H1 (cell line): ENCODE results near the gene PXMP4. TPM values are rescaled to one million over a fixed set of nuclear protein-coding genes. Genes with fewer than 3 reads are reported as not detected.

Experiments
- ASH2L ChIP-seq: fragments of 200-600, 300-600 bp; sonication (generic); IDR thresholded peaks from one replicate; pipeline ENCODE4 v1.7.1; 2017; ENCODE audit warnings: low read length
- BRCA1 ChIP-seq: IDR thresholded peaks from 2 replicates; pipeline ENCODE4 v1.6.1; 2012; ENCODE audit warnings: low read depth, low read length, improper control_type of control experiment
- POLR2A ChIP-seq, 2 experiments: IDR thresholded peaks; 1 replicate in 1 of 2; 2 replicates in 1 of 2; pipeline ENCODE4 v1.6.1; 2011; ENCODE audit warnings: low read depth in 2 of 2, low read length in 2 of 2, mild to moderate bottlenecking in 2 of 2; ENCODE audit errors: control extremely low read depth in 1 of 2
- SP4 ChIP-seq: IDR thresholded peaks from 2 replicates; pipeline ENCODE4 v1.6.1; 2012; ENCODE audit warnings: low read length, inconsistent platforms
- YY1 ChIP-seq: IDR thresholded peaks from 2 replicates; pipeline ENCODE4 v1.6.1; 2011; ENCODE audit warnings: low read depth, mild to moderate bottlenecking, low read length
- ZNF274 ChIP-seq: IDR thresholded peaks from 2 replicates; pipeline ENCODE4 v1.7.0; 2012; ENCODE audit warnings: low read length, borderline replicate concordance; ENCODE audit errors: extremely low read depth
- polyA plus RNA-seq, 7 experiments: library from polyadenylated mRNA; depleted of rRNA in 3 of 7; stranded (reverse) in 5 of 7; unstranded in 2 of 7; fragments of >200 nt in 5 of 7; fragments of 200-250 nt in 2 of 7; gene quantifications; 1 replicate in 5 of 7; 2 replicates in 1 of 7; 4 replicates in 1 of 7; pipeline versions ENCODE4 v1.2.1 to v1.2.3, GENCODE V29; 2011 to 2013; ENCODE audit warnings: missing spikeins in 2 of 7, mixed read lengths in 2 of 7
- total RNA-seq: library from RNA; stranded (reverse); fragmentation: NEBNext Ultra II Directional; extraction: Animal tissue kit (Norgen Biotek cat#: 25700); gene quantifications from 2 replicates; pipeline ENCODE4 v1.2.1, GENCODE V29; 2021
- TF ChIP-seq, protein P1 (sequence below): IDR thresholded peaks from 2 replicates; pipeline ENCODE4 v1.6.1; 2012; ENCODE audit warnings: low read length, inconsistent platforms
- TF ChIP-seq, protein P2 (sequence below): IDR thresholded peaks from 2 replicates; pipeline ENCODE4 v1.6.1; 2012; ENCODE audit warnings: inconsistent platforms

Gene PXMP4
- total and polyA plus RNA-seq, 2 of the 8 experiments (the other 6 are each of a cell fraction or from before 2014, with no cell fraction given), result 3.3 to 3.4 TPM

DNA sequence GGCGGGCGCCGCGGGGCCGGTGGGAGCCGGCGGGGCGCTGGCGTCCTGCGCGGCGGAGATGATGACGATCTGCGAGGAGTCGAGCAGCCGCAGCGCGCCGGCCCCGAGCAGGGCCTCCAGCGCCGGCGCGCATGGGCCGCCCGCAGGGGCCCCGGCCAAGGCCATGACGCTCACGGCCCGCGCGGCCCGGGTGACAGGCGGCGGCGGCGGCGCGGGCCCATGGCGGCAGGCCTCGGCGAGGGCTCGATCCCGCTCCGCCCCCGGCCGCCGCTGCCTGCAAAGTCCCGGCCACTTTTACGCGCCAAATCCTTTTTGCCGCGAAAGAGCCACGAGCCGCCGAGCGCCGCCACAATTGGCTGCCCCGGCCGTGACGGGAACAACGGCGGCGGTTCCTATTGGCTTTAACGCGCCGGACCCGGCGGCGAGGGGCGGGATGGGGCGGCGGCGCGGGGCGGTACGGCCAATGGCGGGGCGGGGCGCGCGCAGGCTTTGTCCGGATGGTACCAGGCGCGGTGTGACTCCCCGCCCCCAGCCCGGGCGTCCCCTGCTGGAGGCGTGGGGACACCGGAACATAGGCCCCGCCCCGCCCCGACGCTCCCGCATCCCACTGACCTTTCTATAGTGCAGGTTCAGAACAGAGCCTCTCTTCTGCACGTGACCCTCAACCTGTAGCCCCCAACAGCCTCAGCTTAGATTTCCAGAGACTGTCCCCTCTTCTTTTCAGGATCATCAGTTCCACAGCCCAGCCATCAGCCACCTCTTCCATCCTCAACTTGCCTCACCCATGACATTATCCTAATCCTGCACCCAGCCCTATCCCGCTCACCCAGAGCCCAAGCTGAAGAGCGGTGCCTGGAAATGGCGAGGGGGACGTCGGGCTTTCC lies 33.8 kb downstream of the PXMP4 start, which contains the start of gene E2F1 (continued):
- TF ChIP-seq, protein P1, sequence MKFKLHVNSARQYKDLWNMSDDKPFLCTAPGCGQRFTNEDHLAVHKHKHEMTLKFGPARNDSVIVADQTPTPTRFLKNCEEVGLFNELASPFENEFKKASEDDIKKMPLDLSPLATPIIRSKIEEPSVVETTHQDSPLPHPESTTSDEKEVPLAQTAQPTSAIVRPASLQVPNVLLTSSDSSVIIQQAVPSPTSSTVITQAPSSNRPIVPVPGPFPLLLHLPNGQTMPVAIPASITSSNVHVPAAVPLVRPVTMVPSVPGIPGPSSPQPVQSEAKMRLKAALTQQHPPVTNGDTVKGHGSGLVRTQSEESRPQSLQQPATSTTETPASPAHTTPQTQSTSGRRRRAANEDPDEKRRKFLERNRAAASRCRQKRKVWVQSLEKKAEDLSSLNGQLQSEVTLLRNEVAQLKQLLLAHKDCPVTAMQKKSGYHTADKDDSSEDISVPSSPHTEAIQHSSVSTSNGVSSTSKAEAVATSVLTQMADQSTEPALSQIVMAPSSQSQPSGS, result no peak
- TF ChIP-seq, protein P2, sequence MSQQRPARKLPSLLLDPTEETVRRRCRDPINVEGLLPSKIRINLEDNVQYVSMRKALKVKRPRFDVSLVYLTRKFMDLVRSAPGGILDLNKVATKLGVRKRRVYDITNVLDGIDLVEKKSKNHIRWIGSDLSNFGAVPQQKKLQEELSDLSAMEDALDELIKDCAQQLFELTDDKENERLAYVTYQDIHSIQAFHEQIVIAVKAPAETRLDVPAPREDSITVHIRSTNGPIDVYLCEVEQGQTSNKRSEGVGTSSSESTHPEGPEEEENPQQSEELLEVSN, result peak; percentile 94
- TF ChIP-seq SP4, result no peak; the same call in 1 of the 2 replicates
- TF ChIP-seq BRCA1, result no peak
- no peak for TF ChIP-seq ZNF274
- TF ChIP-seq YY1, result no peak
- peak; percentile 60 to 69 for TF ChIP-seq POLR2A (IDR thresholded peaks at IDR 0.05; ENCODE audit: control extremely low read depth in 1 of 2, low read depth in 2 of 2, low read length in 2 of 2)
- TF ChIP-seq ASH2L, result peak; percentile 14
